ENCODE results near the gene ATP10A.
"Not testable (repeated sequence)": the region's sequence is repeated elsewhere in the genome, so short reads cannot be mapped to it uniquely, and the experiment has no call there.

The ATP10A gene

DNA sequence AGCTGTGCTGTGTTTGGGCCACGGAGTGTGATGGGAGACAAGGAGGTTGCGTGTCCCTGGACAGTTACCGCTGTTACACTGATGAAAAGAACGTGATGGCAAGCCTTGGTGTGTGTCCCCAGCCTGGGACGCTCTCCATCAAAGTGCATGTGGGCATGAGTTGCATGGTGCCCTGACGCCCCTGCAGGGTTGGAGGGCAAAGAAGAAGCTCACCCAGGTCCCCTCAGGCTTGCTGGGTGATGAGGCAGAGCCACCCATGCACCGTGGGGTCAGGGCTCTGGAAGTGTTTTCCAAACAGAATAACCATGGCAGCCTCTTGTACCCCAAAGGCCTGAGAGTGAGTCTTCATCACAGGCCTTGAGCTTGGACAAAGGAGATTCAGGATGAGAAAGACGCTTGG lies 189.2 kb downstream of the ATP10A start:
- no peak for DNase-seq

DNA sequence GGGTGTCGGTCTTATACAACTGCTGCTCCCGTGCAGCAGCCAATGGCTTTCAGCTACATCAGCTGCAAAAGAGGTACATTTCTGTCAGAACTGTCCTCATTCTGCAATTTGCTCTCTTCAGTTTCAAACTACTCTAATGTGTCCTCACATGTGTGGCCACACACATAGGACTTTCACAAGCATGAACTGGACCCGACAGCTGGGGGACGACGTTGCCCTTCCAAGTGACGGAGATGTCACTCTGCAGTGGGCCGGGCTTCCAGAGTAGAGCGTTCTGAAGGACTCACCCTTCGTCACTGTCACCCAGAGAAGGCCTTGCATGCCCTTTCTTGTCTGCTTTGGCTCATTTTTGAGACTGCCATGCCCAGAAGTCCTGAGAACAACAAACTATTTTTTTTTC lies 189.8 kb downstream of the ATP10A start:
- no peak for DNase-seq

DNA sequence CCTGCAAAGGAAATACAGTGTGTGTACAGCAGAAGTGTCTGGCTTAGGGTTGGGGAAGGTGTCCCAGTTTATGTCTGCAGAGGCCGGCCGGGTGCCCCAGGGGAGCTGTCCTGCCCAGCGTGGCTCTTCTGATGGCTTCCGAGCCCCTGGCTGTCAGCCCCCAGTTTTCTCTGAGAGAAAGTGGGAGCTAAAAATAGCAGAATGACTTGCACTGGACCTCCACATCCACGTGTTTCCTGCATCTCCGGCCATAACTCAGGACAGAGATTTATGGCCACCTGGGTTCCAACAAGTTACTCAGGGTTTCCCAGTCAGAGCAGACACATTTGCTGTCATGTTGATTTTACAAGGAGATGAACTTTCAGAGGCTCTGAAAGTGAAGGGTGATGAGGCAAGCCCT lies 192.0 kb downstream of the ATP10A start:
- no peak for DNase-seq

DNA sequence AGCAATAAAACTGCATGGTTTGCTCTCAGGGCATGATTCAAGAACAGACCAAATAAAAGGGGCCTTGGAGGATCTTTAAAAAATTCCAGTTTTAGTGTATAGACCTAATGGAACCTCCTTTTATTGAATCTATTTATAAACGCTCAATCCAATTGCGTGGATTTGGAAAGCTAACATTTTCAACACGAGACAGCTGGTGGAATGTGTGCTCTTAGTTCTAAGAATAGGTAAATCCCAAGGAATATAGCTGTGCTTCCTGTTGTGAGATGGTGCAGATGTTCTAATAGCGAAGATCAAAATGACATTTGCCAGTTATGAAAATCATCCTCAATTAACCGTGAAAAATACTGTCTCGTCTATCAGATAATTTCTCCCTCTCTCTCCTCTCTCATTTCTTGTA lies 192.5 kb downstream of the ATP10A start:
- DNase-seq, result no peak

DNA sequence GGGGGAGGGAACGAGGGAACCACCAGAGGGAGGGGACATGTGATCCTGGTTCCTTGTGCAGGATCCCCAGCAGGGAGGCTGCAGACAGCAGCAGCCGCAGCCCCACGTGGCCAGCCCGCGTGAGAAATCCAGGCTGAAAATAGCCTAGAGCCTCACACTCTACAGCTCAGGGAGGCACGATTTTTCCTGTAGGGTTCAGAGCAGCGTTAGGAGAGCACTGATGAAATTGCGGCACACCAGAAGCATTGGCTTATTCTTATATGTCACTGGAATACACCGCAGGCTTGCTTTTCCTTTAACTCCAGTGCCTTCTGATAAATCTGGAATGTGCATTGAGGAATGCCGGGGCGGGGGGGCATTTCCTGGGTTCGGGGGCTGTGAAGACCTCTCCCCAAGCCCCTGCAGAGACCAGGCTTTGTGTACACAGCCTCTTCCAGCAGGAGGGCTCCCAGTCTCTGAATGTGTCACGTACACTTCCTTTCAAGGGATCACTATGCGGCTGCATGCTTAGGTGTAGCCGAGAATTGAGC lies 193.0 kb downstream of the ATP10A start:
- no peak for DNase-seq

DNA sequence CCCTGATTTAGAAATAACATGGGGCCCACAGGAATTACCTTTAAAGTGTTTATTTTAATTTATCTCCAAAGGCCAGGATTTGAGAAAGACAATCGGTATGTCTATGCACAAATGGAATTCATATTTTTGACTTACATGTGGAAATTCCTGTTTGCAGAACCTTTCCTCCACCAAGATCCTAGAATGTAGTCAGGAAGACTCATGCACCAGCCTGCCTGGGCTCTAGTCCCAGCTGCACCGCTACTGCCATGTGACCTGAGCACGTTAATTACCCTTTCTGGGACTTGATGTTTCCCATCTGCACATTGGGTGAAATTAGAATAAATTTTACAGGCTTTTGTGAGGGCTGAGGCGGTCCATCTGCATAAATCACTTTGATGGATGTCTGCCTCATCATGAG lies 194.2 kb downstream of the ATP10A start:
- no peak for DNase-seq

DNA sequence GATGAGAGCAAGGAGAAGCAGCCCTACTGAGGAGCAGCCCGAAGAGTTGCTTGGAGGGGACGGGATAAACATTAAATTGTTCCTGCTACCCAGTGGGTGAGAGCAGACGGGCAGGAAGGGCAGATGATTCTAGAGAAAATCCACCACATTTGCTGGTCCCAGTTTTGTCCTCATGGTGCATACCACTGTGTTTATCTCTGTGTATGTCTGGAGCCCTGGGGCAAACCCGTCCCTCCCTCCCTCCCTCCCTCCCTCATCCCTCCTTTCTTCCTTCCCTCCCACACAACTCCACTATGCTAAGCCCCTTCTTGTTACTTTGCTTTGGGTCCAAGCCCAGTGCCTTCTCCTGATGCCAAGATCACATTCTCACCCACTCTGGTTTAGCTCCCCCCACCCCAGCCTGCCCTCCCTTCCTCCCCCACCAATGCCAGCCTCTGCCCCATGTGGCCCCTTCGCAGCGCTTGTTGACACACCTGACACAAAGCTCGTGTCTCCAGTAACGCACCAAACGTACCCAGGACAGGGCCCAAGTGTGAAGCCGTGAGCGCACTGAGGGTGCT lies 194.8 kb downstream of the ATP10A start:
- DNase-seq, result no peak

DNA sequence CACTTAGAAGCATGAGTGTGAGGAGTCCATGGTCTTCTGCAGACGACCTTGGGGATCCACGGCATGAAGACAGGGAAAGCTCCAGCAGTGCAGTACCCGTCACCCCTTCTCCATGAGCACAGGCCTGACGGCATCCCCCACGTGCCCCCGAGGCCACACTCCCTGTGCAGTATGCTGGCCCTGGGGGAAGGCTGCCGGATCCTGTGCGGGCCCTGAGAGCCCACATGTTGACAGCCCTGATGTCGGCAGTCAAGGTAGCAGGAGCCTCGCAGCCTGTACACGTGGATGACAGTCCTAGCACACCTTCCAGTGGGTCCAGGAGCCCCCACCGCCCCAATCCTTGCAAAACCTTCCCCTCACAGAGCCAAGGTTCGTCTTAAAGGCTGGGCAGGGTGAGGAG lies 195.3 kb downstream of the ATP10A start:
- DNase-seq, result no peak

DNA sequence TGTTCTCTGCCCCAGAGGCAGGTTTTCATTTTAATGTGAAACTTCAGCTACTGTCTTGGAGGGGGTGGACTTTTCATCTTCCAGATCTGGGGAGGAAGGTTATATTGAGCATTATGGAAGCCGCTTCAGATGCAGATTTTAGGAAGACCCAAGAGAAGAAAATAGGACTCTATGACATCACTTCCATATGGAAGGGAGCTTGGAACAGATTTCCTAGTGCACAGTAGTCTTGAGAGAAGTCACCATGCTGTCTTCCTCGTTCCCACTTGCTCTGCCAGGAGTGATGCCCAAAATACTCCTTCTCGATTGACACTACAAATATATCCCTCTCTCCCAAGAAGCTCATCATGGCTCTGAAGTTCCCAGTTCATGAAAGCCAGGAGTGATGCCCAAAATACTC lies 197.2 kb downstream of the ATP10A start:
- DNase-seq, result no peak

DNA sequence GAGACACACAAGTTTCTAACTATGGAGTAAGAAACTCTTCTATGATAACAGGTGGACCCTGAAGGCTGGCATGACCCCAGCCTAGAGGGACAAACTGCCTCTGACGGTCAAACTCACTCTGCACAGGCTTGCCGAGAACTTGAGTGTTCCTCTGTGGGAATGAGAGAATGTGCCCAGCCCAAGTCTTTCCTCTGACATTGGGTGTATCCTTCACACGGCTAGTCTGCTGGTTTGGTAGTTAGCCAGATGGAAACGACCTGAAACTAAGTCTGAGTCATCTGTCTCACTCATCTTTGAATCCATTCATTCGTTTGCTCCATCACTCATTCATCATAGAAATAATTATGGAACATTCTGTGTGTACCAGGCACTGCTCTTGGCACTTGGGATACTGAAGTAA lies 198.4 kb downstream of the ATP10A start:
- DNase-seq, result no peak

DNA sequence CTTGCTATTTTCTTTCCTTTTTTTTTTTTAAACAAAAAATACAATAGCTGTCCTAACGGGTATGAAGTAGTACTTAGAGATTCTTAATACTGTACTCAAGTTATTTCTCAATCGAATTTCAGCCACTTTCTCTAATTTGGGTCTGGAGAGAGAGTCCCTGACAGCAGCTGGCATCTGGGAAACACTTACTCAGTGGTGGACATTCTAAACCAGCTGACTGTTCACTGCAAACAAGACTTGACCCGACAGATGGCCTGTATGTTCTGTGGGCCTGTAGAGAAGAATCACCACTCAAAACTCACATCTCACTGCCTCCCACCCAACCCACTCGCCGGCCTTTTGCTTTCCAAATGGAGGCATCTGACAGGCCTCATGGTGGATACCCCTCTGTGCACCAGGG lies 199.6 kb downstream of the ATP10A start:
- no peak for DNase-seq

DNA sequence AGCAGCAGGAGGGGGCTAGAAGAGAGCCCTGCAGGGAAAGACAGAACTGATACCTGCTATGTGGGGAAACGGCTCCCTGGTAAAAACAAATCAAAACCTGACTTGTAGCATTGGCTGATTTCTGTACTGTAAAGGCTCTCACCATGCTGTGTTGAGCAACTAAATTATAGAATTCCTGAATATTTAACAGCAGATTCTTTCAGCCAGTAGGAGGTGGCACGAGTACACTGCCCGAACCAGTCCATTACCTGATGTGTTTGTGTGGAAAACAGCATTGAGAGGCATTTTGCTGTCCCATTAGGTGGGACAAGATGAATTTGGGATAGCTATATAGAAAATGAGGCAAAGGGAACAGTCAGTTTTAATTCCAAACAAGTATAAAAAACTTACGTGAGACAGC lies 201.2 kb downstream of the ATP10A start:
- DNase-seq, result no peak

DNA sequence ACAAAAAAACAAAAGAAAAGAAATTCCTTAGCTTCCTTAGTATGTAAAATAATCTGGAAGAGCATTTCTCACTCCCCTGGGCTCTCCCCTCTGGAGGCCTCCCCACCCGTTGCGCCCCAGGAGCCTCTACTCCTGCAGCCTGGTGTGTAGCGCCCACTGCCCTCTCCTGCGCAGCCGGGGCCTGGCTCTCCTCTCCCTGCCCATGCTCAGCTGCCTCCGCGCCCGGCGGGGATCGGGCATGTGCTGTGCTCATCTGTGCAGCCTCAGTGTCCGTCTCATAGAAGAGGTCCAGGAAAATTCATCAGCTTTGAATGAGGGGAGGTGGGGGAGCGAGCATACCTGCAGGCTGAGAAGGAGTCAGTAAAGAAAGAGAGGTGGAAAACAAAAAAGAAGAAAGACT lies 203.9 kb downstream of the ATP10A start:
- DNase-seq, result no peak

DNA sequence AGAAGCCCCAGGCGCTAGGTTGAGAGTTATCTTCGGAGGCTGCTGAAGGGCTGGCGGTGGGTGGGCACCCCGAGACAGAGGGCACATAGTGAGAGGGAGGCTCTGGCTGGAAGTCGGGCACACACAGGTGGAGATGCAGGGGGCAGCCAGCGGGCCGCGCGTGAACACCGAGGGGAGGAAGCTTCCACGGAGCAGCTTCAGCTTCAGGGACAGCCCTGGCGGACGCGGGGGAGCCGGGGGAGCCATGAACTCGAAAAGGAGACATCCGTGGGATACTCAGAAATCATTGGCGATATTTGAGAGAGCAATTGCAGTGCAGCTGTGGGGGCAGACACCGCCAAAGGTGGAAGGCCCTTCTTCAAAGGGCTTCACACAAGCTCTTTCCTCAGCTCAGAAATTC lies 204.6 kb downstream of the ATP10A start:
- no peak for DNase-seq

DNA sequence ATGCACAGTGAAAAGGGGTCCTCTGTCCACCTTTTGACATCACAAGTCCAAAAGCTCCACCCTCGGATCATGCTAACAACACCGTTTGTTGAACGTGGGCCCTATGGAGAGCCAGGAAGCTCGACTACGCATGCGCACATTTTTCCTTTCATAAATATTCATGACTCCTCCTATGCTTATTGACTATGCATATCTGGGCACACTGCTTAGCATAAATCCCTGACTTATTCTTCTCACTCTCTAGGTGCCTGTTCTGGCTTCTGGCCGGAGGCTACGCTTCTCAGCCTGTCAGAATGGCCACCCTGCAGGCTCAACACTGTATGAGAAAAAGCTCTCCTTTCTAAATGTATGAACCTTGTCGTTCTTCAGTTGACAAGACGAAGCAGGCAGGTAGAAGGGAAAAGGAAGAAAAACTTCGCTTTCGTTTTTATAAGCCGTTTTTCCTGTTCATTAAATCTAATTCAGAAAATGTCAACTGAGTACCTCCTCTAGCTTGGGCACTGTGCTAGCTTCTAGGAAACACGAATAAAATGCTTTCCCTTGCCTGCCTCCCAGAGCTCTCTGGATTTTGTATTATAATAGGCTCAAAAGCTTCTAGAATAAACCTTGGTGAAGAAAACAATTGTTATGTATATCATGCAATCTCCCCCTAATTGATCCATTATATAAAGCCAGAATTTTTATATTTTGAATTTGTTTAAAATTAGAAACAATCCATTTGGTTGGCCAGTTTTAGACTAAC lies 207.7 kb downstream of the ATP10A start:
- DNase-seq, result no peak

DNA sequence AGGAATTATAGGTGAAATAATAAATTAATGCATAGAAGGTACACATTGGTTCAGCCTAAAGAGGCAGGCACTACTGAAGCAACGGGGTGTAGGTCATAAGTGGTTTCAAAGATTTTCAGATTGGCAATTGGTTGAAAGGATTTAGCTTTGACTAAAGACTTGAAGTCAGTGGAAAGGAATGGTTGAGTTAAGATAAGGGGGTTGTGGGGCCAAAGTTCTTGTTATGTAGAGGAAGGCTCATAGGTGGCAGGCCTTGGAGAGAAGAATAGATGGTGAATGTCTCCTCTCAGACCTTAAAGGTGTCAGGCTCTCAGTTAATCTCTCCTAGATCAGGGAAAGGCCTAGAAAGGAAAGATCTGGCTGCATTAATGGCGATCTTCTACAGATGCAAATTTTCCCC lies 209.8 kb downstream of the ATP10A start:
- DNase-seq, result no peak

DNA sequence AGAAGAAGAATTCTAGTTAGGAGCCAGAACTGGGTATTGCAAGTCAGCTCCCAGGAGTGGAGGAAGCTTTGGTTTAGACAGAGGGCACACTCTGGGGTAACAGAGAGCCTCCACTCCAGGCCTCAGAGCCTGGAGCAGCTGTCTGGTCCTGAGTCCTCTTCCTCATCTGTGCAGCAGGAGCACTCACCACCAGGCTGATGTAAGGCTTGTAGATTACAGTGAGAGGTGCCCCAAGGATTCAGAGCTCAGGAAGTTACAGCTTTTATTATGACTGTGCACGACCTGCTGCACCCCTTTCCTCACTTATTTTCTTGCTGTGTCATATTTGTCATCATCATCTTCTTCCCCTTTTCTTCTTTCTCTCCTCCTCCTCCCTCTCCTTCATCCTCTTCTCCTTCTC lies 210.4 kb downstream of the ATP10A start:
- no peak for DNase-seq

DNA sequence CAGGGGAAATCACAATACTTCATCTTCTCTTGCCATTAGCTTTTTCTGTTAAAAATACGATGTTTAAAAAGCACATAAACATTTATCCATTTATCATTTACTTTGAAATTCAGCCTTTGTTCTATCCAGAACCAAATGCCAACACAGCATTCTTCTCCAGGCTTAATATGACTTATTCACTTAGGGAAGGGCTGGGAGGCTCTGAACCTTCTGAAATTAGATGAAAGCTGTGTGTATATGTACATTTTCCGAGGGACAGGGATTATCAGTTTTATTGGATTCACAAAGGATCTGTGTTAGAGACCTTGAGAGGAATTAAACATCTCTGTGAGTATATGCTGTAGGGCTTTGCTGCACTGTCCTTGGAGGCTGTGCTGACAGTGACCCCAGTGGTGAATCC lies 213.7 kb downstream of the ATP10A start:
- no peak for DNase-seq

DNA sequence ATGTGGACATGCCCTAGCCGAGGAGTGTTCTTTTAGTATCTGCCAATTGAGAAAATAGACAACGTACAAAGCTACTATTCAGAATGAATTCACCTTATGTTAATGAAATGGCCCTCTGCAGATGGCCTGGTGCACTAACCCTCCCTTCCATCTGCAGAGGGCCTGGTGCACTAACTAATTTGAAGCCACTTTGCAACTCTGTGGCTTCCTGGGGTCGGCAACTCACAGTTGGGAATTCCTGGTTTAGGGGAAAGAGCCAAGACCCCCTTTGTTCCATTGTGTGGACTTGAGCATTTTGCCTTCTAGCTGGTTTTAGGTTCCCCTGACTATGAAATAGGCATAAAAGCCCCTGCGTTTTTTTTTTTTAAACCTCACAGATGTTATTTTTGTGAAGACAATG lies 220.0 kb downstream of the ATP10A start:
- DNase-seq, result no peak

DNA sequence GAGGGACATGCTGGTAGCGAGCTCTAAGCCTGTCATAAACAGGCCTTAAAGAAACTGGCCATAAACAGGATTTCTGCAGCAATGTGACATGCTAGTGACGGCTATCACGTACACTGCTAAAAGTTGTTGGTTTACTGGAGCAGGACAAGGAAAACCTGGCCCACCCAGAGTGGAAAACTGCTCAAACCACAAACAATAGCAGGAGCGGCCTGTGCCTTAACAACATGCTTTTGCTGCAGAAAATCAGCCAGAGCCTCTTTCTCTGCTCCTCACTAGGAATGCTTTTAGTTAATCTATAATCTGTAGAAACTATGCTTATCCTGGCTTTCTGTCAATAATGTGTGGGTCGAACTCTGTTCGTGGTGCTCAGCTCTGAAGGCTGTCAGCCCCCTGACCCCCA lies 221.4 kb downstream of the ATP10A start:
- DNase-seq, result no peak

DNA sequence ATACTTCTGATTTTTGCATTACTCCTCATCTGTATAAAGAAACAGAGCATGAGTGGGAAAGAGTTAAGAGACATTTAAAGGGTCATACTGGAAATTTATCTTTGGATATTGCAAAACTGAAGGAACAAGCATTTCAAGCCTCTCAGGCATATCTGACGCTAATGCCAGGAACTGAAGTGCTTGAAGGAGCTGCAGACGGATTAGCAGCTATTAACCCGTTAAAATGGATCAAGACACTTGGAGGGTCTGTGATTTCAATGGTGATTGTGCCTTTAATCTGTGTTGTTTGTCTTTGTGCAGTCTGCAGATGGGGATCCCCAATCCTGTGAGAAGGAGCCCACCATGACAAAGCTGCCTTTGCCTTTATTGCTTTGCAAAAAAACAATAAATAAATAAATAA lies 221.8 kb downstream of the ATP10A start:
- DNase-seq, result no peak

DNA sequence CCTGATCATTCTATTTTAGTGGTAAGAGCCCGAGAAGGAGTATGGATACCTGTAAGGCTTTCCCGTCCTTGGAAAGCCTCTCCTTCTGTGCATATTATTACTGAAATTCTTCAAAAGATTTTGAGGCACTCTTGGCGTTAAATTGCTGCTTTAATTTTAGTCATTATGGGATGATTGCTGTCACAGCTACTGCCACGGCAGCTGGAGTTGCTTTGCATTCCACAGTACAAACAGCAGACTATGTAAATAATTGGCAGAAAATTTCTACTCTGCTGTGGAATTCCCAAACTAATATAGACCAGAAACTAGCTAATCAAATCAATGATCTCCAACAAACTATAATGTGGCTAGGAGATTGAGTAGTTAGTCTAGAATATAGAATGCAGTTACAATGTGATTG lies 222.2 kb downstream of the ATP10A start:
- not testable (repeated sequence) for DNase-seq

DNA sequence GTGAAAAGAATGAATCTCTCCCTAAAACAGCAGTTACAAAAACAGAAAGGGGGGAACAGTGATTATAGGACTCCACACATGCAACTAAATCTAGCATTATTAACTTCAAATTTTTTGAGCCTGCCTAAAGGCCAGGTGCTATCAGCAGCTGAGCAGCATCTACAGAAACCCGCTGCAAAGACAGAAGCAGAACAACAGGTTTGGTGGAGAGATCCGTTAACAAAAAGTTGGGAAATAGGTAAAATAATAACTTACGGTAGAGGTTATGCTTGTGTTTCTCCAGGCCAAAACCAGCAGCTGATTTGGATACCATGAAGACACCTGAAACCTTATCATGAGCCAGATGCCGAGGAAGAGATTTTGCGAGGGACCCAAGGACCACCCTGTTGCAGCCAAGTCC lies 222.7 kb downstream of the ATP10A start:
- DNase-seq, result no peak

DNA sequence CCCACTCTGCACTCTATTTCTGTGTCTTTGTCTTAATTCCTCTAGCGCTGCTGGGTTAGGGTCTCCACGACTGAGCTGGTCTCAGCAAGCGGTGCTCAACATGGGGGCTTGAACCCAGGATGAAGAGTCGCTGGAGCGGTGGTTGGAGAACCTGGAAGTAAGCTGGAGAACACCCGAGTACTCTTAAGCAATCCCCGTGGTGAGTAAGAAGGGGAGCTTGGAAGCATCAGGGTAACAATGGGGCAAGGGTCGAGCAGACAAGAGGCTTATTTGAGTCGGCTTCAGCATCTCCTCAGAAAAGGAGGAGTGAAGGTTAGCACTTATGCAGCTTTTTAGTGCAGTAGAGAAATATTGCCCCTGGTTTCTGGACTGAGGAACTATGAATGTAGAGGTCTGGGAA lies 226.6 kb downstream of the ATP10A start:
- DNase-seq, result not testable (repeated sequence)

DNA sequence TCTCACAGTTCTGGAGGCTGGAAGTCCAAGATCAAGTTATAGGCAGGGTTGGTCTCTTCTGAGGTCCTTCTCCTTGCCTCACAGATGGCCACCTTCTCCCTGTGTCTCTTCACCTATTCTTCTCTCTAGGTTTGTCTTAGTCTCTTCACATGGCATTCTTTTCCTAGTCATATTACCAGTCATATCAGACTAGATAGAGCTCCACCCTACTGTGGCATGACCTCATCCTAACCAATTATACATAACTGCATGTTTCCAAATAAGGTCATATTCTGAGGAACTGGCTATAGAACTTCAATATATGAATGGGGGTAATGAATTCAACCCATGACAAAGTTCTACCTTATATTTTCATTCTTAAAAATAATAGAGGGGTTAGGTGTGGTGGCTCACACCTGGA lies 227.9 kb downstream of the ATP10A start:
- DNase-seq, result no peak
